ENCODE data around the gene CFAP97. TPM values are rescaled to one million over a fixed set of nuclear protein-coding genes. Genes with fewer than 3 reads are reported as not detected.

Gene CFAP97
- total RNA-seq, 4 donors from 2014 or later: 27.7 to 34.7 (median 32.0) TPM

DNA sequence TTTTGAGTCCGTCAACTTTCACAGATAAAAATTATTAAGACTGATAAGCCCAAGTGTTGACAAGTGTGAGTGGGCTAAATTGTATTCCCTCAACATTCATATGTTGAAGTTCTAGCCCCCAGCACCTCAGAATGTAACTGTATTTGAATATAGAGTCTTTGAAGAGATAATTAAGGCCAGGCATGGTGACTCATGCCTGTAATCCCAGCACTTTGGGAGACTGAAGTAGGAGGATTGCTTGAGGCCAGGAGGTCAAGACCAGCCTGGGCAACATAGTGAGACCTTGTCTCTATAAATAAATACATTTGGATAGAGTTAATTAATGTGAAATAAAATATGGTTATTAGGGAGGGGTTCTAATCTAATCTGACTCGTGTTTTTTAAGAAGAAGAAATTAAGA is 90.5 kb downstream of the CFAP97 start:
- DNase-seq (ENCODE audit: low spot score) (no peak), ATAC-seq (ENCODE audit: low FRiP score) (no peak)
- TF ChIP-seq, protein P1, sequence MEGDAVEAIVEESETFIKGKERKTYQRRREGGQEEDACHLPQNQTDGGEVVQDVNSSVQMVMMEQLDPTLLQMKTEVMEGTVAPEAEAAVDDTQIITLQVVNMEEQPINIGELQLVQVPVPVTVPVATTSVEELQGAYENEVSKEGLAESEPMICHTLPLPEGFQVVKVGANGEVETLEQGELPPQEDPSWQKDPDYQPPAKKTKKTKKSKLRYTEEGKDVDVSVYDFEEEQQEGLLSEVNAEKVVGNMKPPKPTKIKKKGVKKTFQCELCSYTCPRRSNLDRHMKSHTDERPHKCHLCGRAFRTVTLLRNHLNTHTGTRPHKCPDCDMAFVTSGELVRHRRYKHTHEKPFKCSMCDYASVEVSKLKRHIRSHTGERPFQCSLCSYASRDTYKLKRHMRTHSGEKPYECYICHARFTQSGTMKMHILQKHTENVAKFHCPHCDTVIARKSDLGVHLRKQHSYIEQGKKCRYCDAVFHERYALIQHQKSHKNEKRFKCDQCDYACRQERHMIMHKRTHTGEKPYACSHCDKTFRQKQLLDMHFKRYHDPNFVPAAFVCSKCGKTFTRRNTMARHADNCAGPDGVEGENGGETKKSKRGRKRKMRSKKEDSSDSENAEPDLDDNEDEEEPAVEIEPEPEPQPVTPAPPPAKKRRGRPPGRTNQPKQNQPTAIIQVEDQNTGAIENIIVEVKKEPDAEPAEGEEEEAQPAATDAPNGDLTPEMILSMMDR (IDR thresholded peaks at IDR 0.05): no peak

DNA sequence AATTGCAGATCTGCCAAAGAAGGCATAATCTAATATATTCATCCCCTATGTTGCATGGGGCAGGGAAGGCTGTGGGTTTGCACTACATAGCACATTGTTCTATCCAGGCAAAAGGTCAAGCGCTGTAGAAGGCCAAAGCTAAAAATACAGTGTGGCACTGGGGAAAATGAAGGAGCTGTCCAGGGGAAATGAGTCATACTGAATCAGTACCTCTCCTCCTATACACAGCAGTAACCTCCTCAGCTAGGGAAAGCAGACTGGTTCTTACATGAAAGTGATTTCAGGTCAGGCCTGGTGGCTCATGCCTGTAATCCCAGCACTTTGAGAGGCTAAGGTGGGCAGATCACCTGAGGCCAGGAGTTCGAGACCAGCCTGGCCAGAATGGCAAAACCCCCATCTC is 91.7 kb downstream of the CFAP97 start:
- TF ChIP-seq, protein P1 (IDR thresholded peaks at IDR 0.05): no peak
- DNase-seq (ENCODE audit: low spot score) (no peak), ATAC-seq (ENCODE audit: low FRiP score) (peak; percentile 95)

DNA sequence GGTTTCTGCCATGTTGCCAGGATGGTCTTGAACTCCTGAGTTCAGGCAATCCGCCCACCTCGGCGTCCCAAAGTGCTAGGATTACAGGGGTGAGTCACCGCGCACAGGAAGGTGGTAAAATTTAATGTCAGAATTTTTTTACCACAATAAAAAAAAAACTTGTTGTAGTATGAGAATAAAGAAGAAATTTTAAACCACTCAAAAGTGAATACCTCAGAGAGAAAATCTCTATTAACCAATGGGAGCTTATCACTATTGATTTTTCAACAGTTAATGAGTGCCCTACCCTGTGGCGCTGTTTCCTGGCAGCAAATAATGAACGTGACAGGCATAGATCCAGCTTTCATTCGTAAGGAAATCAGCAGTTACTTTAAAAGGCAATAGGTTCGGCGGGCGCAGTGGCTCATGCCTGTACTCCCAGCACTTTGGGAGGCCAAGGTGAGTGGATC is 93.4 kb downstream of the CFAP97 start:
- DNase-seq (ENCODE audit: low spot score) (no peak), ATAC-seq (ENCODE audit: low FRiP score) (no peak)
- TF ChIP-seq, protein P1 (IDR thresholded peaks at IDR 0.05): no peak

DNA sequence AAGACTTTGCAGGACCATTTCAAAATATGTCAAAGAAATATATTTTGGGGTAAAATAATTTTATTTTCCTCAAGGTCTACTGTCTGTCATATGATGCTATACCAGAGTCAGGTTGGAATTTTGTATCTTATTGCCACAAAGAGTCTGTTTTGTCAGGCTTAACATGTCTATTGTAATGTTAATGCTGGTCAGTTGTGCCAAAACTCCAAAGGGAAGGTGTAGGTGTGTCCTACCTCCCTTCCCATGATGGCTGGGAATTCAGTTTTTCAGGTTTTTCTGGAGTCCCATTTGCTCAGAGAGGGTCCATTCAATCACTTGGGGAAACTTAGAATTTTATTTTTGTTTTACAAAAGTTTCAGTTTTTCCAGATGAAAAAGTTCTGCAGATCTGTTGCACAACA is 94.1 kb downstream of the CFAP97 start:
- ATAC-seq (ENCODE audit: low FRiP score): no peak
- TF ChIP-seq, protein P1 (IDR thresholded peaks at IDR 0.05): no peak
- DNase-seq (ENCODE audit: low spot score): no peak

Other genes starting within 250 kb of the CFAP97 start
- not detected for gene HELT, start 185.5 kb downstream of the CFAP97 start, total RNA-seq
- gene SLC25A4, start 60.7 kb downstream of the CFAP97 start, total RNA-seq: 10 to 100 TPM; 14.4 to 25.9 (median 20.2) TPM
- 10 to 100 TPM; 16.0 to 22.5 (median 21.9) TPM for gene SNX25, start 5.6 kb upstream of the CFAP97 start, total RNA-seq
- 1 to 10 TPM in 3 of 4 donors, under 1 TPM in 1; 0.56 to 4.0 (median 1.7) TPM for gene LRP2BP, start 191.9 kb upstream of the CFAP97 start, total RNA-seq
- gene ANKRD37, start 192.8 kb upstream of the CFAP97 start, total RNA-seq: 10 to 100 TPM in 2 of 4 donors, 1 to 10 TPM in 2; 6.2 to 46.4 (median 11.1) TPM
- 10 to 100 TPM; 22.5 to 44.8 (median 26.4) TPM for gene UFSP2, start 222.0 kb upstream of the CFAP97 start, total RNA-seq

All from omental fat pad (tissue), 4 donors.